ENCODE results near the gene CELA2A. TPM values are rescaled to one million over a fixed set of nuclear protein-coding genes. Genes with fewer than 3 reads are reported as not detected.

CELA2A gene
- total and polyA plus RNA-seq, 10 of the 15 experiments (the other 5 are each of a cell fraction or from before 2014, with no cell fraction given): 0.90 TPM; not detected in 9

- TF ChIP-seq EP300 (IDR thresholded peaks at IDR 0.05; ENCODE audit: borderline replicate concordance in 1 of 2, control insufficient read depth in 1 of 2, low read depth in 2 of 2, low read length in 2 of 2): no peak
- no peak for TF ChIP-seq ATF7 (IDR thresholded peaks at IDR 0.05; ENCODE audit: low read depth)
- TF ChIP-seq ZNF622 (IDR thresholded peaks at IDR 0.05): no peak
- no peak for TF ChIP-seq CREB1 (IDR thresholded peaks at IDR 0.05; ENCODE audit: low read depth)
- no peak for TF ChIP-seq BCL11A (IDR thresholded peaks at IDR 0.05; ENCODE audit: low read depth, low read length)
- TF ChIP-seq SREBF1 (IDR thresholded peaks at IDR 0.05; ENCODE audit: low read length): no peak
- no peak for TF ChIP-seq STAT1 (conservative IDR thresholded peaks at IDR 0.05)
- TF ChIP-seq IKZF2 (IDR thresholded peaks at IDR 0.05): no peak
- TF ChIP-seq SMAD5 (IDR thresholded peaks at IDR 0.05; ENCODE audit: low read depth): no peak
- TF ChIP-seq USF1 (IDR thresholded peaks at IDR 0.05; ENCODE audit: borderline replicate concordance, extremely low read length, insufficient read depth, low read depth, low read length): no peak
- no peak for TF ChIP-seq GATAD2B (conservative IDR thresholded peaks at IDR 0.05; ENCODE audit: low read depth)
These were observed 35.6 kb upstream of the CELA2A start (continued) for GRCh38 chr1:15420853-15421465.

- Histone ChIP-seq H3K4me3 (no peak overlapping the region), H3K27me3 (replicated peaks in 1 of 2; ENCODE audit: control insufficient read depth in 2 of 2, insufficient read depth in 2 of 2, low read length in 1 of 2) (no peaks in the 10 kb centered on the region), H3K36me3 (ENCODE audit: control insufficient read depth in 2 of 2, insufficient read depth in 2 of 2, low read length in 1 of 2) (peaks cover 10 to 19% of the 10 kb centered on the region in 2 experiments; a peak in 3 of 4 replicates), H3K27ac (ENCODE audit: control insufficient read depth, insufficient read depth) (no peak overlapping the region), H3K4me2 (ENCODE audit: control insufficient read depth, insufficient read depth) (no peak overlapping the region), H2AFZ (ENCODE audit: control insufficient read depth, low read depth, low read length) (no peak overlapping the region), H3K79me2 (ENCODE audit: control insufficient read depth, insufficient read depth, low read length) (peaks cover 30% of the 10 kb centered on the region), H3K9ac (ENCODE audit: control insufficient read depth, insufficient read depth, low read length) (no peak overlapping the region), H3K9me3 (replicated peaks; ENCODE audit: control insufficient read depth, insufficient read depth, low read length) (no peaks in the 10 kb centered on the region), H4K20me1 (ENCODE audit: control insufficient read depth, insufficient read depth) (peaks cover 4% of the 10 kb centered on the region; the same call in 1 of the 2 replicates), H3K4me1 (ENCODE audit: control insufficient read depth, insufficient read depth, low read length) (peaks cover 7% of the 10 kb centered on the region)
- intact Hi-C loops (cut with micrococcal nuclease; ENCODE audit: unreplicated experiment) (no loop called here), in situ Hi-C loops (cut with MboI) (no loop called here)
- DNase-seq (ENCODE audit: low read depth, low spot score) (no peak), FAIRE-seq (no peak), ATAC-seq (no peak)
- WGBS (ENCODE audit: insufficient coverage, insufficient replicate concordance, low lambda C conversion rate, missing lambda C conversion rate): 96% methylated on average over 8 of the region's 8 CpGs
- no TSS peak for BruUV-seq (replicated peaks)
- SMC1A ChIA-PET (ENCODE audit: uncharacterized antibody, unreplicated experiment): interaction anchor here (1.4 kb wide), 1 partner anchor 10 kb away, joined by 3 read pairs; no protein-coding TSS in a partner anchor
- RAD21 ChIA-PET (ENCODE audit: unreplicated experiment): no interaction called here
- POLR2A ChIA-PET: no interaction called here
- CTCF ChIA-PET: interaction anchor here (1.2 to 1.3 kb wide), 2 partner anchors 11 to 102 kb away, joined by 3 to 4 read pairs; no protein-coding TSS in a partner anchor
- TF ChIP-seq SMC3 (IDR thresholded peaks at IDR 0.05; ENCODE audit: borderline replicate concordance, low read length): no peak
- no peak for TF ChIP-seq JUND (IDR thresholded peaks at IDR 0.05; ENCODE audit: low read depth, low read length)
- no peak for TF ChIP-seq MTA3 (IDR thresholded peaks at IDR 0.05; ENCODE audit: borderline replicate concordance, low read length)
- no peak for TF ChIP-seq HDAC6 (IDR thresholded peaks at IDR 0.05; ENCODE audit: unreplicated experiment)
- no peak for TF ChIP-seq ATF2 (IDR thresholded peaks at IDR 0.05; ENCODE audit: low read length)
- no peak for TF ChIP-seq HCFC1 (IDR thresholded peaks at IDR 0.05; ENCODE audit: low read length)
- no peak for TF ChIP-seq ZNF217 (IDR thresholded peaks at IDR 0.05)
- TF ChIP-seq SMARCA5 (IDR thresholded peaks at IDR 0.05): no peak
- no peak for TF ChIP-seq BHLHE40 (IDR thresholded peaks at IDR 0.05; ENCODE audit: borderline replicate concordance in 1 of 2, low read depth in 2 of 2, low read length in 1 of 2)
- TF ChIP-seq ESRRA (IDR thresholded peaks at IDR 0.05; ENCODE audit: low read length): no peak
These were observed 33.7 kb upstream of the CELA2A start for GRCh38 chr1:15422871-15423270.
